GM23338 (cell line): ENCODE measurements around the gene CELF2. TPM values are rescaled to one million over a fixed set of nuclear protein-coding genes. Genes with fewer than 3 reads are reported as not detected.

Experiments used
- ATAC-seq: fragments of 200-7000 bp; cut with Tn5 transposase; 3 replicates; pipeline ENCODE4 v1.9.1; 2020
- DNase-seq: peaks from one replicate; pipeline ENCODE4 v3.0.0-alpha.2; 2015; ENCODE audit warnings: low spot score
- H2AFZ ChIP-seq: fragments of 200-600 bp; sonication (generic); 2 replicates; pipeline ENCODE4 v1.8.0; 2016; ENCODE audit warnings: antibody characterized with exemption, mild to moderate bottlenecking, moderate library complexity
- H3F3A ChIP-seq: fragments of 200-600 bp; sonication (generic); replicated peaks from 2 replicates; pipeline ENCODE4 v1.8.0; 2017; ENCODE audit warnings: antibody characterized with exemption, mixed run types, low read depth
- H3K27ac ChIP-seq: fragments of 200-600 bp; sonication (generic); 2 replicates; pipeline ENCODE4 v1.6.1; 2016; ENCODE audit warnings: low read depth
- H3K27me3 ChIP-seq: fragments of 200-600 bp; sonication (generic); 2 replicates; pipeline ENCODE4 v1.8.0; 2016; ENCODE audit warnings: mild to moderate bottlenecking, mixed run types, moderate library complexity; ENCODE audit not compliant: insufficient read depth
- H3K36me3 ChIP-seq: fragments of 200-600 bp; sonication (generic); 2 replicates; pipeline ENCODE4 v1.8.0; 2016; ENCODE audit warnings: mild to moderate bottlenecking; ENCODE audit not compliant: insufficient read depth
- H3K4me1 ChIP-seq: fragments of 200-600 bp; sonication (generic); 2 replicates; pipeline ENCODE4 v1.8.0; 2016; ENCODE audit warnings: mild to moderate bottlenecking, moderate library complexity; ENCODE audit not compliant: insufficient read depth
- H3K4me2 ChIP-seq: fragments of 200-600 bp; sonication (generic); 2 replicates; pipeline ENCODE4 v1.7.1; 2017; ENCODE audit warnings: mixed run types
- H3K4me3 ChIP-seq: fragments of 200-600 bp; sonication (generic); 2 replicates; pipeline ENCODE4 v1.6.1; 2016; ENCODE audit warnings: mixed run types
- H3K79me2 ChIP-seq: fragments of 200-600 bp; sonication (generic); replicated peaks from 2 replicates; pipeline ENCODE4 v1.8.0; 2017; ENCODE audit warnings: mild to moderate bottlenecking; ENCODE audit not compliant: insufficient read depth
- H3K9me2 ChIP-seq: fragments of 200-600 bp; sonication (generic); 2 replicates; pipeline ENCODE4 v1.8.0; 2017; ENCODE audit not compliant: insufficient read depth
- H4K20me1 ChIP-seq: fragments of 200-600 bp; sonication (generic); replicated peaks from 2 replicates; pipeline ENCODE4 v1.8.0; 2017; ENCODE audit warnings: mild to moderate bottlenecking; ENCODE audit not compliant: insufficient read depth
- H3K27ac Mint-ChIP-seq: 2 replicates; pipeline ENCODE4 v1.8.0; 2020; ENCODE audit warnings: inconsistent platforms, mild to moderate bottlenecking, moderate library complexity, mixed read lengths
- H3K27me3 Mint-ChIP-seq: 3 replicates; pipeline ENCODE4 v1.8.0; 2022; ENCODE audit warnings: low read depth, mild to moderate bottlenecking, moderate library complexity, mixed read lengths, inconsistent platforms; ENCODE audit not compliant: insufficient read depth, poor library complexity
- H3K36me3 Mint-ChIP-seq: 3 replicates; pipeline ENCODE4 v1.8.0; 2021; ENCODE audit warnings: low read depth, mild to moderate bottlenecking, inconsistent platforms, moderate library complexity, mixed read lengths
- H3K4me1 Mint-ChIP-seq: 3 replicates; pipeline ENCODE4 v1.8.0; 2020; ENCODE audit warnings: mild to moderate bottlenecking, inconsistent platforms, mixed read lengths
- H3K4me3 Mint-ChIP-seq: 3 replicates; pipeline ENCODE4 v1.8.0; 2021; ENCODE audit warnings: moderate library complexity, mild to moderate bottlenecking, inconsistent platforms, mixed read lengths
- H3K9me3 Mint-ChIP-seq: 3 replicates; pipeline ENCODE4 v1.8.0; 2020; ENCODE audit warnings: moderate library complexity, mild to moderate bottlenecking, inconsistent platforms, mixed read lengths
- CREB1 ChIP-seq: fragments of 250-450 bp; sonication (Bioruptor Pico); IDR thresholded peaks from 2 replicates; pipeline ENCODE4 v1.5.0; 2020; ENCODE audit warnings: low read depth, mild to moderate bottlenecking, moderate library complexity
- EZH2 ChIP-seq: fragments of 200-600 bp; sonication (generic); IDR thresholded peaks from one replicate; pipeline ENCODE4 v1.8.0; 2017; ENCODE audit warnings: antibody characterized with exemption, mild to moderate bottlenecking, low read depth; ENCODE audit not compliant: unreplicated experiment
- EZH2phosphoT487 ChIP-seq: fragments of 200-600 bp; sonication (generic); IDR thresholded peaks from one replicate; pipeline ENCODE4 v1.8.1; 2018; ENCODE audit warnings: antibody characterized with exemption; ENCODE audit not compliant: unreplicated experiment
- JUNB ChIP-seq: IDR thresholded peaks from one replicate; pipeline ENCODE4 v1.6.1; 2016; ENCODE audit warnings: antibody characterized with exemption; ENCODE audit not compliant: unreplicated experiment
- NANOG ChIP-seq: IDR thresholded peaks from 2 replicates; pipeline ENCODE4 v1.6.1; 2016; ENCODE audit warnings: antibody characterized with exemption, borderline replicate concordance
- POLR2AphosphoS5 ChIP-seq: IDR thresholded peaks from 2 replicates; pipeline ENCODE4 v1.6.1; 2016; ENCODE audit warnings: antibody characterized with exemption, low read depth
- ZNF331 ChIP-seq: fragments of 250-450 bp; sonication (Bioruptor Pico); IDR thresholded peaks from 2 replicates; pipeline ENCODE4 v1.5.0; 2020; ENCODE audit warnings: low read depth, mild to moderate bottlenecking, moderate library complexity
- polyA plus RNA-seq: library from polyadenylated mRNA; unstranded; fragments of >200 nt; fragmentation: Nextera tagmentation; extraction: Ambion mirVana; gene quantifications from 2 replicates; pipeline ENCODE4 v1.2.1, GENCODE V29; 2016
- total RNA-seq: library from RNA; depleted of rRNA; stranded (reverse); fragments of >200 nt; shearing (Covaris generic); gene quantifications from 2 replicates; pipeline ENCODE4 v1.2.3, GENCODE V29; 2014
- TF ChIP-seq, protein P1 (sequence below): IDR thresholded peaks from 2 replicates; pipeline ENCODE4 v1.6.1; 2016; ENCODE audit warnings: antibody characterized with exemption
- TF ChIP-seq, protein P2 (sequence below), 2 experiments: fragments of 200-600 bp in 1 of 2; sonication (generic) in 1 of 2; conservative IDR thresholded peaks; 2 replicates each; pipeline versions ENCODE4 v1.5.1 to v1.6.1; 2016 to 2017; ENCODE audit warnings: antibody characterized with exemption in 2 of 2, low read depth in 2 of 2, mild to moderate bottlenecking in 2 of 2, moderate library complexity in 1 of 2
- TF ChIP-seq, protein P3 (sequence below): IDR thresholded peaks from one replicate; pipeline ENCODE4 v1.6.1; 2018; ENCODE audit warnings: antibody characterized with exemption; ENCODE audit not compliant: unreplicated experiment

Gene CELF2
- total and polyA plus RNA-seq, 2 experiments from 2014 or later, result 18.1 to 22.5 TPM

DNA sequence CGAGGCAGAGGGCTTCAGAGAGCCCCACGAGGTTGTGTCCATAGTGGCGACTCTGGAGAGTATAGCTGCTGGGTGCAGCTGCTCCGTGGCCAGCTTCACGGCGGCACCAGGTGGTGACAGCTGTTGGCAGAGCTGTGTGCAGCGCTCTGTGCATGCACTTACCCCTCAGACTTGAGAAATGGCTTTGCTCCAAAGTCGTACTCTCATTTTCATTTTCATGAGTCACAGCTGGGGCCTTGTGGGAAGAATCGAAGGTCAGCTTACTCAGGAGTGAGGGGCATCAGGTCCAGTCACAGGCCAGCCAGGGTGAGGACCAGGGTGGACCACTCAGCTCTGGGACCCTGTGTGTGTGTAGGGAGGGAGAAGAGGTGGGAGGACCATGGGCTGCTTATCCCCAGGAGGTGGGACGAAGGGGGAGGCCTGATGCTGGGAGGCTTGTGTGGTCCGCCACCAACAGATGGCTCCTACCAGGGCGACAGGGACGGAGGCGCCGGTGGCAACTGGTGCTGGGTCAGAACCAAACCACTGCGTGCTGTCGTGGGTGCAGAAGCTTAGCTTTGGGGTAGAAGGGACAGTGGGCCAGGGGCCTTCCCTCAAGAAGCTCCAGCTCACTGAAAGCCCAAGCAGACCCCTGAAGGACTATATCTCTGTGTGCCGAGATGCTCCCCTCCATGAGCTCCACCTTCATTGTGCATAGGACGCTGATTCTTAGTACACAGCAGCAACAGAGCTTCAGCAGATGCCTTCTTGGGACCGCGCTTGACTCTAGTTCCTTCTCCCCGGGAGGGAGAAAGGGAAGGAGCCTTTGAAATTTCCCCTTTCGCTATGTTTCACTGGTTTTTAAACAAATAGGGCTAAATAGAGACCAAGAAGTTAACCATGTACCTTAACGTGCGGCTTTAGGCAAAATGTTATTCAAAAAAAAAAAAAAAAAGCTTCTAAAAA is 225.0 kb downstream of the CELF2 start:
- ATAC-seq, result no peak
- TF ChIP-seq, protein P1, sequence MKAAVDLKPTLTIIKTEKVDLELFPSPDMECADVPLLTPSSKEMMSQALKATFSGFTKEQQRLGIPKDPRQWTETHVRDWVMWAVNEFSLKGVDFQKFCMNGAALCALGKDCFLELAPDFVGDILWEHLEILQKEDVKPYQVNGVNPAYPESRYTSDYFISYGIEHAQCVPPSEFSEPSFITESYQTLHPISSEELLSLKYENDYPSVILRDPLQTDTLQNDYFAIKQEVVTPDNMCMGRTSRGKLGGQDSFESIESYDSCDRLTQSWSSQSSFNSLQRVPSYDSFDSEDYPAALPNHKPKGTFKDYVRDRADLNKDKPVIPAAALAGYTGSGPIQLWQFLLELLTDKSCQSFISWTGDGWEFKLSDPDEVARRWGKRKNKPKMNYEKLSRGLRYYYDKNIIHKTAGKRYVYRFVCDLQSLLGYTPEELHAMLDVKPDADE, result no peak
- no peak for TF ChIP-seq CREB1 (CRISPR knock-in tag)
- H3K9me3 Mint-ChIP-seq, result no peaks in the 10 kb centered on the region
- Histone ChIP-seq H3K4me3 (no peak overlapping the region), H3K27ac (no peak overlapping the region), H3K4me1 (no peaks in the 10 kb centered on the region), H3K27me3 (no peaks in the 10 kb centered on the region), H3K79me2 (0 out of 2 replicates have a peak, but pooled peaks cover 6% of the 10 kb centered on the region), H3K9me2 (no peaks in the 10 kb centered on the region), H3K4me2 (no peak overlapping the region), H3K36me3 (no peaks in the 10 kb centered on the region), H2AFZ (no peak overlapping the region), H4K20me1 (no peaks in the 10 kb centered on the region), H3F3A (no peaks in the 10 kb centered on the region)
- no peak overlapping the region for H3K4me3 Mint-ChIP-seq
- H3K27ac Mint-ChIP-seq, result no peak overlapping the region
- no peaks in the 10 kb centered on the region for H3K27me3 Mint-ChIP-seq
- DNase-seq, result no peak
- no peaks in the 10 kb centered on the region for H3K36me3 Mint-ChIP-seq
- H3K4me1 Mint-ChIP-seq, result peaks cover 5% of the 10 kb centered on the region; the same call in 2 of the 3 replicates

DNA sequence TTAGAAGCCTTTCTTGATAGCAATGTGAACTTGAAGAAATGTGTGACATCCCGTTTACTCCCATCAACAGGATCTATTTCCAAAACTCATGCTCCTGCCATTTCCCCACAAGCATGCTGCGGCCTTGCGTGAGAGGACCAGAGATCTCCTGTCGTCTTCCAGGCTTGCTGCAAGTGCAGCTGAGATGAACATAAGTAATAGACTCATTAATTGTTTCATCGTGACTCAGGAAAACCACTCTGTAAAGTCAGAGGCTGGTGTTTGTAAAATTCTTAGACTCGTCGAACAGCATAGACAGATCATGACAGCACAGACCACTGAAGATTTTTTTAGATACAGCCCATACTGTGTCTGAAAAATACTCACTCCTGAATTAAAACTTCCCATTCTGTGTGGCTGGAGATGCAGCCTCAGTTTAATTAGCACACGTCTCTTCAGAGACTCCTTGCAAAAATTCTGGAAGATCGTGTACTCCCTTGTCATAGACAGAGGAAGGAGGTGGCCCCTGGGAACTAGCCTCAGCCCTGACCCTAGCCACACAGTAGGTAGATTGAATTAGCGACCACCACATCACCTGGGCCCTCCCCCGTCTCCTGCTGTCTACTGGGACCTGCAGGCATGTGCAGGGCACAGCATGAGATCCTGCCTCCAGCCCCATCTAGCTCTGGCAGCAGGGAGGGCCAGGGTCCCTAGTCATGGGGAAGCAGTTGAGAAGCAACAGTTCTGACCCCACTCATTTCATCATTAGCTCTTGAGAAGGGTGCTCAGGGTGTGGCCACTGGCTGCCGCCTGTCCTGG is 226.0 kb downstream of the CELF2 start:
- Mint-ChIP-seq H3K4me3 (no peak overlapping the region), H3K36me3 (no peaks in the 10 kb centered on the region), H3K4me1 (peaks cover 5% of the 10 kb centered on the region), H3K27ac (no peak overlapping the region), H3K27me3 (no peaks in the 10 kb centered on the region), H3K9me3 (no peaks in the 10 kb centered on the region)
- Histone ChIP-seq H3K4me1 (peaks cover 1% of the 10 kb centered on the region), H3K27ac (no peak overlapping the region), H2AFZ (no peak overlapping the region), H3K36me3 (no peaks in the 10 kb centered on the region), H3K27me3 (no peaks in the 10 kb centered on the region), H3K9me2 (no peaks in the 10 kb centered on the region), H3K4me3 (no peak overlapping the region), H3K79me2 (0 out of 2 replicates have a peak, but pooled peaks cover 6% of the 10 kb centered on the region), H4K20me1 (no peaks in the 10 kb centered on the region), H3F3A (no peaks in the 10 kb centered on the region), H3K4me2 (no peak overlapping the region)
- DNase-seq (no peak), ATAC-seq (peak; percentile 42; the same call in 2 of the 3 replicates)
- TF ChIP-seq POLR2AphosphoS5 (no peak), NANOG (no peak), EZH2phosphoT487 (no peak), EZH2 (no peak), JUNB (no peak), ZNF331 (CRISPR knock-in tag) (no peak)
- TF ChIP-seq, protein P2, sequence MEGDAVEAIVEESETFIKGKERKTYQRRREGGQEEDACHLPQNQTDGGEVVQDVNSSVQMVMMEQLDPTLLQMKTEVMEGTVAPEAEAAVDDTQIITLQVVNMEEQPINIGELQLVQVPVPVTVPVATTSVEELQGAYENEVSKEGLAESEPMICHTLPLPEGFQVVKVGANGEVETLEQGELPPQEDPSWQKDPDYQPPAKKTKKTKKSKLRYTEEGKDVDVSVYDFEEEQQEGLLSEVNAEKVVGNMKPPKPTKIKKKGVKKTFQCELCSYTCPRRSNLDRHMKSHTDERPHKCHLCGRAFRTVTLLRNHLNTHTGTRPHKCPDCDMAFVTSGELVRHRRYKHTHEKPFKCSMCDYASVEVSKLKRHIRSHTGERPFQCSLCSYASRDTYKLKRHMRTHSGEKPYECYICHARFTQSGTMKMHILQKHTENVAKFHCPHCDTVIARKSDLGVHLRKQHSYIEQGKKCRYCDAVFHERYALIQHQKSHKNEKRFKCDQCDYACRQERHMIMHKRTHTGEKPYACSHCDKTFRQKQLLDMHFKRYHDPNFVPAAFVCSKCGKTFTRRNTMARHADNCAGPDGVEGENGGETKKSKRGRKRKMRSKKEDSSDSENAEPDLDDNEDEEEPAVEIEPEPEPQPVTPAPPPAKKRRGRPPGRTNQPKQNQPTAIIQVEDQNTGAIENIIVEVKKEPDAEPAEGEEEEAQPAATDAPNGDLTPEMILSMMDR (conservative IDR thresholded peaks at IDR 0.05; ENCODE audit: low read depth in 2 of 2), result no peak
- TF ChIP-seq, protein P3, sequence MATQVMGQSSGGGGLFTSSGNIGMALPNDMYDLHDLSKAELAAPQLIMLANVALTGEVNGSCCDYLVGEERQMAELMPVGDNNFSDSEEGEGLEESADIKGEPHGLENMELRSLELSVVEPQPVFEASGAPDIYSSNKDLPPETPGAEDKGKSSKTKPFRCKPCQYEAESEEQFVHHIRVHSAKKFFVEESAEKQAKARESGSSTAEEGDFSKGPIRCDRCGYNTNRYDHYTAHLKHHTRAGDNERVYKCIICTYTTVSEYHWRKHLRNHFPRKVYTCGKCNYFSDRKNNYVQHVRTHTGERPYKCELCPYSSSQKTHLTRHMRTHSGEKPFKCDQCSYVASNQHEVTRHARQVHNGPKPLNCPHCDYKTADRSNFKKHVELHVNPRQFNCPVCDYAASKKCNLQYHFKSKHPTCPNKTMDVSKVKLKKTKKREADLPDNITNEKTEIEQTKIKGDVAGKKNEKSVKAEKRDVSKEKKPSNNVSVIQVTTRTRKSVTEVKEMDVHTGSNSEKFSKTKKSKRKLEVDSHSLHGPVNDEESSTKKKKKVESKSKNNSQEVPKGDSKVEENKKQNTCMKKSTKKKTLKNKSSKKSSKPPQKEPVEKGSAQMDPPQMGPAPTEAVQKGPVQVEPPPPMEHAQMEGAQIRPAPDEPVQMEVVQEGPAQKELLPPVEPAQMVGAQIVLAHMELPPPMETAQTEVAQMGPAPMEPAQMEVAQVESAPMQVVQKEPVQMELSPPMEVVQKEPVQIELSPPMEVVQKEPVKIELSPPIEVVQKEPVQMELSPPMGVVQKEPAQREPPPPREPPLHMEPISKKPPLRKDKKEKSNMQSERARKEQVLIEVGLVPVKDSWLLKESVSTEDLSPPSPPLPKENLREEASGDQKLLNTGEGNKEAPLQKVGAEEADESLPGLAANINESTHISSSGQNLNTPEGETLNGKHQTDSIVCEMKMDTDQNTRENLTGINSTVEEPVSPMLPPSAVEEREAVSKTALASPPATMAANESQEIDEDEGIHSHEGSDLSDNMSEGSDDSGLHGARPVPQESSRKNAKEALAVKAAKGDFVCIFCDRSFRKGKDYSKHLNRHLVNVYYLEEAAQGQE, result no peak
- TF ChIP-seq, protein P1, result no peak
